ENCODE measurements around the gene PPARD. TPM values are rescaled to one million over a fixed set of nuclear protein-coding genes. Genes with fewer than 3 reads are reported as not detected.

PPARD gene
- total and polyA plus RNA-seq, 2 of the 13 experiments (the other 11 are each of a cell fraction or from before 2014, with no cell fraction given), result 6.1 to 13.3 TPM

GRCh38 chr6:35402136-35402855, 59.9 kb downstream of the PPARD start (continued):
- no peak for TF ChIP-seq E2F5 (CRISPR knock-in tag; conservative IDR thresholded peaks at IDR 0.05)
- TF ChIP-seq FOSL2 (CRISPR knock-in tag; IDR thresholded peaks at IDR 0.05), result peak; percentile 64
- TF ChIP-seq HBP1 (CRISPR knock-in tag; IDR thresholded peaks at IDR 0.05; ENCODE audit: low read depth), result no peak
- TF ChIP-seq ZNF883 (CRISPR knock-in tag; IDR thresholded peaks at IDR 0.05; ENCODE audit: not compliant biosample characterization), result no peak
- TF ChIP-seq RNF2 (conservative IDR thresholded peaks at IDR 0.05; ENCODE audit: low read depth), result no peak
- TF ChIP-seq ZNF263 (CRISPR knock-in tag; IDR thresholded peaks at IDR 0.05), result no peak
- no peak for TF ChIP-seq ZNF274 (CRISPR knock-in tag; IDR thresholded peaks at IDR 0.05)
- TF ChIP-seq ZNF224 (CRISPR knock-in tag; IDR thresholded peaks at IDR 0.05), result peak; percentile 36; the same call in 1 of the 2 replicates
- no peak for TF ChIP-seq PHF20 (CRISPR knock-in tag; IDR thresholded peaks at IDR 0.05)
- no peak for TF ChIP-seq KDM1A (CRISPR knock-in tag; IDR thresholded peaks at IDR 0.05)
- no peak for TF ChIP-seq MLXIP (CRISPR knock-in tag; IDR thresholded peaks at IDR 0.05; ENCODE audit: borderline replicate concordance)
- TF ChIP-seq ZNF383 (CRISPR knock-in tag; IDR thresholded peaks at IDR 0.05; ENCODE audit: borderline replicate concordance), result no peak
- TF ChIP-seq THRA (CRISPR knock-in tag; IDR thresholded peaks at IDR 0.05; ENCODE audit: borderline replicate concordance), result peak; percentile 99
- no peak for TF ChIP-seq SCMH1 (CRISPR knock-in tag; IDR thresholded peaks at IDR 0.05; ENCODE audit: borderline replicate concordance)
- no peak for TF ChIP-seq CERS6 (CRISPR knock-in tag; IDR thresholded peaks at IDR 0.05)
- TF ChIP-seq KDM6A (CRISPR knock-in tag; IDR thresholded peaks at IDR 0.05; ENCODE audit: low read depth), result no peak; the same call in 1 of the 2 replicates
- TF ChIP-seq FOXA3 (CRISPR knock-in tag; IDR thresholded peaks at IDR 0.05), result peak; percentile 76
- peak; percentile 87 for TF ChIP-seq PAXIP1 (CRISPR knock-in tag; conservative IDR thresholded peaks at IDR 0.05)

Measured in HepG2 (cell line).